Measurements from ENCODE around the gene UMOD.
"Not testable (repeated sequence)": the region's sequence is repeated elsewhere in the genome, so short reads cannot be mapped to it uniquely, and the experiment has no call there.

The UMOD gene

GRCh38 chr16:20320178-20320577 lies 32.3 kb downstream of the UMOD start:
- DNase-seq, result no peak

GRCh38 chr16:20319406-20319805 lies 33.1 kb downstream of the UMOD start:
- no peak for DNase-seq

- DNase-seq, result no peak
These were observed 34.1 kb downstream of the UMOD start for GRCh38 chr16:20318437-20318836.

GRCh38 chr16:20318006-20318405 lies 34.5 kb downstream of the UMOD start:
- no peak for DNase-seq

- no peak for DNase-seq
These were observed 35.4 kb downstream of the UMOD start for GRCh38 chr16:20317117-20317516.

GRCh38 chr16:20316715-20317114 lies 35.8 kb downstream of the UMOD start:
- no peak for DNase-seq

- no peak for DNase-seq
These were observed 36.8 kb downstream of the UMOD start for GRCh38 chr16:20315764-20316163.

- no peak for DNase-seq
These were observed 37.9 kb downstream of the UMOD start for GRCh38 chr16:20314575-20314974.

- no peak for DNase-seq
These were observed 38.8 kb downstream of the UMOD start for GRCh38 chr16:20313741-20314140.

- not testable (repeated sequence) for DNase-seq
These were observed 39.9 kb downstream of the UMOD start for GRCh38 chr16:20312536-20313095.

- no peak for DNase-seq
These were observed 41.0 kb downstream of the UMOD start for GRCh38 chr16:20311548-20311947.

- DNase-seq, result no peak
These were observed 41.8 kb downstream of the UMOD start for GRCh38 chr16:20310421-20311395.

- DNase-seq, result no peak
These were observed 42.7 kb downstream of the UMOD start for GRCh38 chr16:20309786-20310185.

GRCh38 chr16:20308801-20309590 lies 43.5 kb downstream of the UMOD start:
- no peak for DNase-seq

- DNase-seq, result no peak
These were observed 44.2 kb downstream of the UMOD start for GRCh38 chr16:20308266-20308665.

GRCh38 chr16:20307791-20308190 lies 44.7 kb downstream of the UMOD start:
- DNase-seq, result no peak

- DNase-seq, result no peak
These were observed 45.3 kb downstream of the UMOD start for GRCh38 chr16:20307240-20307671.

GRCh38 chr16:20306401-20306800 lies 46.1 kb downstream of the UMOD start:
- no peak for DNase-seq

- no peak for DNase-seq
These were observed 49.5 kb downstream of the UMOD start for GRCh38 chr16:20303012-20303411.

- no peak for DNase-seq
These were observed 50.1 kb downstream of the UMOD start for GRCh38 chr16:20302389-20302788.

- DNase-seq, result no peak
These were observed 50.7 kb downstream of the UMOD start for GRCh38 chr16:20301840-20302239.

- DNase-seq, result peak in 1 of 4 experiments; percentile 1
These were observed 52.0 kb downstream of the UMOD start for GRCh38 chr16:20300312-20301097.

GRCh38 chr16:20298452-20298851 lies 54.1 kb downstream of the UMOD start:
- no peak for DNase-seq
